Activated CD8-positive, alpha-beta T cell treated with anti-CD3 and anti-CD28 coated beads for 36 hours (primary cell): Measurements from ENCODE around the gene CEND1. TPM values are rescaled to one million over a fixed set of nuclear protein-coding genes. Genes with fewer than 3 reads are reported as not detected.

Experiments
- ATAC-seq: fragments of 200-7000 bp; cut with Tn5 transposase; one replicate; pipeline ENCODE4 v1.10.0; 2021; ENCODE audit warnings: mild to moderate bottlenecking, moderate library complexity
- CTCF ChIA-PET: fragments of 350-600 bp; sonication (Branson Sonifier 250); formaldehyde crosslinking; loops from one replicate; lab custom pipeline; 2021; ENCODE audit warnings: antibody characterized with exemption; lab: Charles Lee
- POLR2A ChIA-PET: fragments of 350-600 bp; sonication (Branson Sonifier 250); formaldehyde crosslinking; loops from one replicate; lab custom pipeline; 2021; ENCODE audit warnings: antibody characterized with exemption; lab: Charles Lee
- DNase-seq: peaks from one replicate; pipeline ENCODE4 v3.0.0-alpha.2; 2020
- H3K27ac Mint-ChIP-seq: one replicate; pipeline ENCODE4 v1.8.0; 2021; ENCODE audit warnings: mild to moderate bottlenecking, mixed read lengths
- H3K27me3 Mint-ChIP-seq: one replicate; pipeline ENCODE4 v1.8.0; 2021; ENCODE audit warnings: mixed read lengths
- H3K36me3 Mint-ChIP-seq: one replicate; pipeline ENCODE4 v1.8.0; 2021; ENCODE audit warnings: low read depth, mixed read lengths
- H3K4me1 Mint-ChIP-seq: one replicate; pipeline ENCODE4 v1.8.0; 2021; ENCODE audit warnings: low read depth, mixed read lengths
- H3K4me3 Mint-ChIP-seq: one replicate; pipeline ENCODE4 v1.8.0; 2021; ENCODE audit warnings: mild to moderate bottlenecking, moderate library complexity, mixed read lengths
- H3K9me3 Mint-ChIP-seq: one replicate; pipeline ENCODE4 v1.8.0; 2021; ENCODE audit warnings: mixed read lengths
- CTCF ChIP-seq: fragments of 200-600 bp; IDR thresholded peaks from one replicate; pipeline ENCODE4 v1.8.0; 2022; ENCODE audit warnings: antibody characterized with exemption, mild to moderate bottlenecking
- intact Hi-C: fragments of 100-400 bp; cut with micrococcal nuclease; formaldehyde crosslinking; loops from one replicate; pipeline ENCODE4 v1.10.0; 2022
- total RNA-seq, 2 experiments: library from RNA; stranded (reverse); gene quantifications; one replicate each; pipeline ENCODE4 v1.2.3, GENCODE V29; 2021

Gene CEND1
- under 1 TPM; 0.20 to 0.25 TPM for total RNA-seq

DNA sequence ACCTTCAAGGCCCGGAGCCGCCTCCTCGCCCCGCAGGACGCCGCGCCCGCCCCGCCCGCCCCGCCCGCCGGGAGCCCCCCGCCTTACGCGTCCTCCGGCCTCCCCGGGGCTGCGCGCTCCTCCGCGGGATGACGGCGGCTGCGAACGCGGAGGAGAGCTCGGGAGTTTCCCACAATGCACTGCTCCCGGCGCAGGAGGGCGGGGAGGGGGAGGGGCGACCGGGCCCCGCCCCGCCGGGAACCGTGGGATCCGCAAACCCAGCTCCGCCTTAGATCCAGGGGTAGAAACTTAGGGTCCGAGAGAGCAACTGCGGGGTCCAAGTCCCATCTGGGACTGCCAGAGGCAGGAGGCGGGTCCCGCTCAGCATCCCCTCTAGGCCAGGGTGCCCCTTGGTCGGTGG lies at the start of gene CEND1:
TSS of gene CEND1 (minus strand) at position 148 of the 400 bp plus-strand sequence. CDS start 1,514 bp downstream, outside the sequence.
- Mint-ChIP-seq H3K9me3 (no peaks in the 10 kb centered on the region), H3K27me3 (no peaks in the 10 kb centered on the region), H3K27ac (no peak within 1 kb of the TSS), H3K36me3 (peaks cover 15% of the 10 kb centered on the region), H3K4me3 (no peak within 1 kb of the TSS), H3K4me1 (peaks cover 10% of the 10 kb centered on the region)
- intact Hi-C loops = no loop called here
- no peak for TF ChIP-seq CTCF
- DNase-seq (peak; percentile 50), ATAC-seq (peak; percentile 64)
- ChIA-PET POLR2A (interaction anchor here (0.9 to 2.1 kb wide), 5 partner anchors 10 to 23 kb away, joined by 3 to 10 read pairs (median 4); no protein-coding TSS in a partner anchor), CTCF (no interaction called here)

DNA sequence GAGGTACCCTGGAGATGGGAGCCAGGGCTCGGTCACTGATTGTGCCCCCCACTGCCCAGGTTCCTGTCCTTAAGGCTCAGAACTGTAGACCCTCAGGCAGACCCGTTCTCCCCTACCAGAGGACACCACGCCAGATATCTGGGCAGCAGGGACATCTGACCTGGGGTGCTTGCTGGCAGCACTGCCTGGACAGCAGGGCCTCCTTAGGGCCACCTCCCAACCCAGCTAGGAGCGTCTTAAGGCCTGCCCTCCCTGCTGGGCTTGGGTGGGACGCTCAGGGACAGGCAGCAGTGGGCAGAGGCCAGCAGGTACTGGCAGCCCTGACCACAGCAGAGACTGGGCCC lies 49.4 kb upstream of the CEND1 start:
- peaks cover 1% of the 10 kb centered on the region for H3K27me3 Mint-ChIP-seq
- no peak for TF ChIP-seq CTCF
- no peak overlapping the region for H3K27ac Mint-ChIP-seq
- H3K9me3 Mint-ChIP-seq = no peaks in the 10 kb centered on the region
- DNase-seq = no peak
- no peak for ATAC-seq
- ChIA-PET POLR2A (interaction anchor here (8.2 to 21.1 kb wide), 2 partner anchors 11 to 23 kb away, joined by 81 to 273 read pairs; partner anchors contain the start of genes CD151, CRACR2B, PNPLA2 and RPLP2), CTCF (no interaction called here)
- H3K4me3 Mint-ChIP-seq = no peak overlapping the region
- intact Hi-C loops = no loop called here
- peaks cover 31% of the 10 kb centered on the region for H3K4me1 Mint-ChIP-seq
- H3K36me3 Mint-ChIP-seq = peaks cover 19% of the 10 kb centered on the region

GRCh38 chr11:838441-839279 lies 48.8 kb upstream of the CEND1 start:
- ATAC-seq (no peak), DNase-seq (no peak)
- POLR2A ChIA-PET = interaction anchor here (8.2 to 21.1 kb wide), 2 partner anchors 10 to 23 kb away, joined by 81 to 273 read pairs; partner anchors contain the start of genes CD151, CRACR2B, PNPLA2 and RPLP2
- no peak for TF ChIP-seq CTCF
- Mint-ChIP-seq H3K27ac (peak overlapping the region; percentile 46), H3K4me3 (no peak overlapping the region), H3K27me3 (peaks cover 3% of the 10 kb centered on the region), H3K4me1 (peaks cover 31% of the 10 kb centered on the region), H3K36me3 (peaks cover 19% of the 10 kb centered on the region), H3K9me3 (no peaks in the 10 kb centered on the region)
- intact Hi-C loops = no loop called here
- CTCF ChIA-PET = interaction anchor here (1.9 kb wide), 1 partner anchor 9 kb away, joined by 7 read pairs; no protein-coding TSS in a partner anchor

DNA sequence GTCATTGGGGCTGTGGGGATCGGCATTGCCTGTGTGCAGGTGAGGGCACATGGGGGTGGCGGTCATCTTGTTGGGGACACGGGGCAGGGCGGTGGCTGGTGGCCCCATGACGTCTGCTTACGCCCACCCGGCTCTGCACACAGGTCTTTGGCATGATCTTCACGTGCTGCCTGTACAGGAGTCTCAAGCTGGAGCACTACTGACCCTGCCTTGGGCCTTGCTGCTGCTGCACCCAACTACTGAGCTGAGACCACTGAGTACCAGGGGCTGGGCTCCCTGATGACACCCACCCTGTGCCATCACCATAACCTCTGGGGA lies 48.1 kb upstream of the CEND1 start:
- intact Hi-C loops = no loop called here
- ChIA-PET POLR2A (interaction anchor here (8.2 to 21.1 kb wide), 2 partner anchors 9 to 22 kb away, joined by 81 to 273 read pairs; partner anchors contain the start of genes CD151, CRACR2B, PNPLA2 and RPLP2), CTCF (interaction anchor here (1.9 kb wide), 1 partner anchor 10 kb away, joined by 7 read pairs; no protein-coding TSS in a partner anchor)
- TF ChIP-seq CTCF = no peak
- ATAC-seq = no peak
- Mint-ChIP-seq H3K4me3 (no peak overlapping the region), H3K27ac (no peak overlapping the region), H3K9me3 (no peaks in the 10 kb centered on the region), H3K36me3 (peaks cover 19% of the 10 kb centered on the region), H3K27me3 (peaks cover 3% of the 10 kb centered on the region), H3K4me1 (peaks cover 28% of the 10 kb centered on the region)
- no peak for DNase-seq
